ENCODE data around the gene HLTF. TPM values are rescaled to one million over a fixed set of nuclear protein-coding genes. Genes with fewer than 3 reads are reported as not detected.

The HLTF gene
- total and polyA plus RNA-seq, 2 of the 13 experiments (the other 11 are each of a cell fraction or from before 2014, with no cell fraction given), result 12.0 to 22.9 TPM

- TF ChIP-seq, protein P1, sequence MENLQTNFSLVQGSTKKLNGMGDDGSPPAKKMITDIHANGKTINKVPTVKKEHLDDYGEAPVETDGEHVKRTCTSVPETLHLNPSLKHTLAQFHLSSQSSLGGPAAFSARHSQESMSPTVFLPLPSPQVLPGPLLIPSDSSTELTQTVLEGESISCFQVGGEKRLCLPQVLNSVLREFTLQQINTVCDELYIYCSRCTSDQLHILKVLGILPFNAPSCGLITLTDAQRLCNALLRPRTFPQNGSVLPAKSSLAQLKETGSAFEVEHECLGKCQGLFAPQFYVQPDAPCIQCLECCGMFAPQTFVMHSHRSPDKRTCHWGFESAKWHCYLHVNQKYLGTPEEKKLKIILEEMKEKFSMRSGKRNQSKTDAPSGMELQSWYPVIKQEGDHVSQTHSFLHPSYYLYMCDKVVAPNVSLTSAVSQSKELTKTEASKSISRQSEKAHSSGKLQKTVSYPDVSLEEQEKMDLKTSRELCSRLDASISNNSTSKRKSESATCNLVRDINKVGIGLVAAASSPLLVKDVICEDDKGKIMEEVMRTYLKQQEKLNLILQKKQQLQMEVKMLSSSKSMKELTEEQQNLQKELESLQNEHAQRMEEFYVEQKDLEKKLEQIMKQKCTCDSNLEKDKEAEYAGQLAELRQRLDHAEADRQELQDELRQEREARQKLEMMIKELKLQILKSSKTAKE (CRISPR knock-in tag; IDR thresholded peaks at IDR 0.05; ENCODE audit: borderline replicate concordance), result no peak
- peak; percentile 30; the same call in 1 of the 2 replicates for TF ChIP-seq SP4 (CRISPR knock-in tag; IDR thresholded peaks at IDR 0.05)
- no peak; the same call in 1 of the 2 replicates for TF ChIP-seq ZNF639 (CRISPR knock-in tag; conservative IDR thresholded peaks at IDR 0.05)
- no peak; the same call in 1 of the 2 replicates for TF ChIP-seq MIXL1 (CRISPR knock-in tag; IDR thresholded peaks at IDR 0.05)
- peak; percentile 74; the same call in 1 of the 2 replicates for TF ChIP-seq ZNF709 (CRISPR knock-in tag; IDR thresholded peaks at IDR 0.05)
- TF ChIP-seq EZH2 (conservative IDR thresholded peaks at IDR 0.05; ENCODE audit: low read depth, low read length), result no peak
- peak; percentile 62; the same call in 1 of the 2 replicates for TF ChIP-seq ZNF816 (CRISPR knock-in tag; IDR thresholded peaks at IDR 0.05; ENCODE audit: borderline replicate concordance)
- no peak for TF ChIP-seq ZNF34 (CRISPR knock-in tag; IDR thresholded peaks at IDR 0.05; ENCODE audit: borderline replicate concordance)
- TF ChIP-seq BRCA1 (CRISPR knock-in tag; IDR thresholded peaks at IDR 0.05), result no peak
- TF ChIP-seq SP1 (IDR thresholded peaks at IDR 0.05), result no peak
- TF ChIP-seq SP1 (CRISPR knock-in tag; IDR thresholded peaks at IDR 0.05), result no peak
- TF ChIP-seq ZNF160 (CRISPR knock-in tag; IDR thresholded peaks at IDR 0.05), result no peak
- TF ChIP-seq RNF2 (conservative IDR thresholded peaks at IDR 0.05; ENCODE audit: low read depth), result no peak
- TF ChIP-seq KDM5B (CRISPR knock-in tag; IDR thresholded peaks at IDR 0.05; ENCODE audit: borderline replicate concordance), result peak; percentile 54; the same call in 1 of the 2 replicates
- TF ChIP-seq ZSCAN5A (CRISPR knock-in tag; IDR thresholded peaks at IDR 0.05; ENCODE audit: borderline replicate concordance), result no peak
- TF ChIP-seq ZMYM4 (CRISPR knock-in tag; IDR thresholded peaks at IDR 0.05), result peak; percentile 99
- peak; percentile 60 for TF ChIP-seq ZFX (CRISPR knock-in tag; IDR thresholded peaks at IDR 0.05; ENCODE audit: low read depth)
- no peak for TF ChIP-seq PHF5A (CRISPR knock-in tag; IDR thresholded peaks at IDR 0.05; ENCODE audit: low read depth, unreplicated experiment)
- TF ChIP-seq DR1 (CRISPR knock-in tag; IDR thresholded peaks at IDR 0.05), result peak; percentile 81; the same call in 1 of the 2 replicates
- no peak for TF ChIP-seq SCMH1 (CRISPR knock-in tag; IDR thresholded peaks at IDR 0.05; ENCODE audit: borderline replicate concordance)
- no peak for TF ChIP-seq SIN3B (IDR thresholded peaks at IDR 0.05; ENCODE audit: low read length)
- no peak for TF ChIP-seq TBL1XR1 (IDR thresholded peaks at IDR 0.05; ENCODE audit: borderline replicate concordance, low read length, partially characterized antibody)
- TF ChIP-seq ZNF772 (CRISPR knock-in tag; IDR thresholded peaks at IDR 0.05), result peak; percentile 62
- no peak for TF ChIP-seq SETDB1 (CRISPR knock-in tag; IDR thresholded peaks at IDR 0.05; ENCODE audit: borderline replicate concordance)
- peak; percentile 58; the same call in 1 of the 2 replicates for TF ChIP-seq MNT (IDR thresholded peaks at IDR 0.05)
Measured at GRCh38 chr3:148991219-148992026, 94.9 kb downstream of the HLTF start, which contains the start of gene GYG1 (continued).
